Endothelial cell of hepatic sinusoid (primary cell): Measurements from ENCODE around the gene SSUH2.
"Not testable (repeated sequence)": the region's sequence is repeated elsewhere in the genome, so short reads cannot be mapped to it uniquely, and the experiment has no call there.

Source experiments
- in situ Hi-C: cut with HindIII; loops from 2 replicates; pipeline ENCODE4 v1.10.0; 2017; ENCODE audit warnings: low sequenced_read_pairs

SSUH2 gene, protein sequence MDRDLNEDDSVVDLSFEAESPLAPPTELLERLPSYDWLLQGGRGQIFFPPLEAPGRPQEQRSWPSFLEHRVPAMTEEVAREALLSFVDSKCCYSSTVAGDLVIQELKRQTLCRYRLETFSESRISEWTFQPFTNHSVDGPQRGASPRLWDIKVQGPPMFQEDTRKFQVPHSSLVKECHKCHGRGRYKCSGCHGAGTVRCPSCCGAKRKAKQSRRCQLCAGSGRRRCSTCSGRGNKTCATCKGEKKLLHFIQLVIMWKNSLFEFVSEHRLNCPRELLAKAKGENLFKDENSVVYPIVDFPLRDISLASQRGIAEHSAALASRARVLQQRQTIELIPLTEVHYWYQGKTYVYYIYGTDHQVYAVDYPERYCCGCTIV

GRCh38 chr3:8644748-8645390, at the start of gene SSUH2:
TSS of gene SSUH2 (minus strand) at chr3:8644798. CDS start at chr3:8644758, 40 bp downstream.
- in situ Hi-C loops: loop anchor here (25.0 kb wide), 1 partner anchor 92 kb away; the partner anchor contains the start of gene CAV3

GRCh38 chr3:8691295-8691694, 46.7 kb upstream of the SSUH2 start:
- in situ Hi-C loops: not testable (repeated sequence)

GRCh38 chr3:8684992-8685391, 40.4 kb upstream of the SSUH2 start:
- in situ Hi-C loops: not testable (repeated sequence)

DNA sequence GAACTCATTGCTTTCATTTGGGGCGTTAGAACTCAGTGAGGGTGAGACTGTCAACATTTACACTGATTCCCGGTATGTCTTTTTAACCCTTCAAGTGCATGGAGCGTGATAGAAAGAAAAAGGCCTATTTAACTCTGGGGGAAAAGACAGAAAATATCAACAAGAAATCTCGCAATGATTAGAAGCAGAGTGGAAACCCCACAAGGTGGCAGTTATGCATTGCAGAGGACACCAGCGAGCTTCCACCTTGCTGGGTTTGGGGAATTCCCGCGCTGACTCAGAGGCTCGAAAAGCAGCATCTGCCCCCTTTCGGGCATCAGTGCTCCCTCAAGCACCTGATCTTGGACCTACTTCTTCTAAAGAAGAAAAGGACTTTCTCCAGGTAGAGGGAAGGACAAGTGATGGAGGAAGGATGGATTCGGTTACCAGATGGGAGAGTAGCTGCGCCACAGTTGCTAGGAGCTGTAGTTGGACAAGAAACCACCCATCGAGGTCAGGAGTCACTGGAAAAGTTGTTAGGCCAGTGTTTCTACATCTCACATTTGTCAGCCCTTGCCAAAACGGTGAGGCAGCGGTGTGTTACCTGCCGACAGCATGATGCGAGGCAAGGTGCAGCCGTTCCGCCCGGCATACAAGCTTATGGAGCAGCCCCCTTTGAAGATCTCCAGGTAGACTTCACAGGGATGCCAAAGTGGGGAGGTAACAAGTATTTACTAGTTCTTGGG, 38.4 kb upstream of the SSUH2 start:
- in situ Hi-C loops: not testable (repeated sequence)

GRCh38 chr3:8681881-8682538, 37.4 kb upstream of the SSUH2 start:
- in situ Hi-C loops: not testable (repeated sequence)

DNA sequence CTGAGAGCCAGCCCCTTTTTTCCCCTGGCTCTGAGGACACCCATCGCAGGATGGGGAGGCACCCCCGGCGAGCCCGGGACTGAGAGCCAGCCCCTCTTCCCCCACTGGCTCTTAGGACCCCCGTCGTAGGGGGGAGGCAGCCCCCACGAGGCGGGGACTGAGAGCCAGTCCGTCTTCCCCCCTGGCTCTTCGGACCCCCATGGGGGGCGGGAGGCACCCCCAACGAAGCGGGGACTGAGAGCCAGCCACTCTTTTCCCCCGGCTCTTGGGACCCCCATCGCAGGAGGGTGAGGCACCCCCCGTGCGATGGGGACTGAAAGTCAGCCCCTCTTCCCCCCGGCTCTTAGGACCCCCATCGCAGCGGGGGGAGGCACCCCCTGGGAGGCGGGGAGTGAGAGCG, 36.8 kb upstream of the SSUH2 start:
- in situ Hi-C loops: no loop called here

- in situ Hi-C loops: not testable (repeated sequence)
Measured at GRCh38 chr3:8679817-8680553, 35.4 kb upstream of the SSUH2 start.

- in situ Hi-C loops: no loop called here
Measured at GRCh38 chr3:8678751-8679150, 34.2 kb upstream of the SSUH2 start.

DNA sequence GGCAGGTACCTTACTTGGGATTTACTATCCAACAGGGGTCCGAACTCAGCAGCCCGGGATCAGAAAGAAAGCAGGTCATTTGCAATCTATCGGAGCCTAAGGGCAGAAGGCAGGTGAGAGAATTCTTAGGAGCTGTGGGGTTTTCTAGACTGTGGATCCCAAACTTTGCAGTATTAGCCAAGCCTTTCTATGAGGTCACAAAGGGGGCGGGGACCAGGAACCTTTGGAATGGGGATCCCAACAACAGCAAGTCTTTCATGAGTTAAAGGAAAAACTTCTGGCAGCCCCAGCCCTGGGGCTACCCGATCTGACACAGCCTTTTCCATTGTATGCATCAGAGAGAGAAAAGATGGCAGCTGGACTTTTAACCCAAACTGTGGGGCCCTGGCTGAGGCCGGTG, 32.7 kb upstream of the SSUH2 start:
- in situ Hi-C loops: not testable (repeated sequence)

- in situ Hi-C loops: not testable (repeated sequence)
Measured at GRCh38 chr3:8675591-8675990, 31.0 kb upstream of the SSUH2 start.

DNA sequence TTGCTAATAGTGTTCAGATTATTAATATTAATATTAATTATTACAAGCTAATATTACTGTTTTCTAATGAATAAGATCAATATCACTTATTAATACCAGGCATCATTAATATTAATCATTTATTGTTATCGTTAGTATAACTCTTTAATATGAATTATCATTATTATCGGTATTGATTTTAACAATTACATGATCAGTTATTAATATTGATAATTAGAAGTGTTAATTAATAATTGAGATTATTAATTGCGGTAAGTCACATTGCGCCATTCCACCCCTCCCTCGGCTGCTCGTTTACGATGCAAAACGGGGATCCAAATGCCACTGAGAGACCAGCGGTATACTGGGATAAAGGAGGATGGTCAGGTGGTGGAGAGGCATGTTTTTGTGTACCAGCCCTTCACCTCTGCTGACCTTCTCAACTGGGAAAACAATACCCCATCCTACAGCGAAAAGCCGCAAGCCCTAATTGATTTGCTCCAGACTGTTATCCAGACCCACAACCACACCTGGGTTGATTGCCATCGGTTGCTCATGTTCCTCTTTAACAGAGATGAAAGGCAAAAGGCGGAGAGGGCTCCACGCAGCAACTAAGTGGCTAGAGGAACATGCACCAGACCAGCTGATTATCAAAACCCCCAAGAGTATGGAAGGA, 28.6 kb upstream of the SSUH2 start:
- in situ Hi-C loops: no loop called here

DNA sequence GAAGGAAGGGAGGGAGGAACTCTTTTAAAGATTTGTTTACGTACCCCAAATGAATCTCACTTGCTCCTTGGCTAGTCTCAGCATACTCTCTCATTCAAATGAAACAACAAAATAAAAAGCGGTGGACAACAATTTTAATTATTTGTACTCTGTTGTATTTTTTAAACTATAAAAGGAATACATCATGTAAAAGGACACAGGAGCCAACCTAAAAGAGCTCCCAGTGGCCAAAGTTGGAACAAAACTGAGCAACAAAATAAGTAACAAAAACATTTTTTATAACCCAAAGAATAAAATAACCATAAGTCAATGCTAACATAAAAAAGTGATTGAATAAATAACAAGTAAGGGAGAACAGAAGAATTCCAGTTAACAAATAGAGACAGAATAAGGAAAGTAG, 24.4 kb upstream of the SSUH2 start:
- in situ Hi-C loops: no loop called here

DNA sequence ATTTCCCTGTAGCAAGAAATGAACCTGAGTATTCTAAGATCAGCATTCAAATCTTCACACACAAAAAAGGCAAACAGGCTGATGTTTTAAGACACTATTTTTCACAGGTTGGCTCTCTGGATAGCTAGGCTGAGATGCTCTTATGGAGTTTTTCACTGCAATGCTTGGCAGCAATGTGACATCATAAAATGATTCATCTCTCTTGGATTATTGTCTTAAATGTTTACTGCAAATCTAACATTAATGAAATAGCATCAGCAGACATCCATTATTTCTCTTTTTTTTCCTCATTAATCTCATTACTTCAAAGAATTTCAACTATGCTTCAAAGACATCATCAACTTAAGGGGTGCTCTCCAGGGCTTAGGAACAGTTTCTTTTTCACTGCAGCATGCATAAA, 23.6 kb upstream of the SSUH2 start:
- in situ Hi-C loops: no loop called here

DNA sequence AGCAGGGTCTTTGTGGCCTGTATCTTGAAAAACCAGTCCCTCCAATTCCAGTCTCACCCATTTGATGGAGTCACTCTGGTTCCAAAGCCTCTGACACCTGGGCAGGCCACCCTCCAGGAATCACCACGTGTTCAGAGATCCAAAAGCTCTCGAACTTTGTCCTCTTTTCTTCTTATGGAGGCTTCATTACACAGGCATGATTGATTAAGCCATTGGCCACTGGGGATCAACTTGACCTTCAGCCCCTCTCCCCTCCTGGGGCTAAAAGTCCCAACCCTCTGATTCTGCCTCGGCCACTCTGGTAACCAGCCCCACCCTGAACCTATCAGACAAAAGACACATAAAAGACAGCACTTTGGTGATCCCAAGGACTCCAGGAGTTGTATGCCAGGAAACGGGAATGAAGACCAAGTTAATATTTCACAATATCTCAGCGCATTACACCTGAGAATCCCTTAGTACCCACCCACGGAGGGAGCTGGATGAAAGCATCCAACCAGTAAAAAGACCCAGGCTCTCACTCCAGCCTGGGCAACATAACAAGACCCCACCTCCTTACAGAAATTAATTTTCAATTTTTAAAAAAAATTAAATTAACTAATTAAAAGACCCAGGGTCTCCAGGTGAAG, 23.0 kb upstream of the SSUH2 start:
- in situ Hi-C loops: no loop called here

DNA sequence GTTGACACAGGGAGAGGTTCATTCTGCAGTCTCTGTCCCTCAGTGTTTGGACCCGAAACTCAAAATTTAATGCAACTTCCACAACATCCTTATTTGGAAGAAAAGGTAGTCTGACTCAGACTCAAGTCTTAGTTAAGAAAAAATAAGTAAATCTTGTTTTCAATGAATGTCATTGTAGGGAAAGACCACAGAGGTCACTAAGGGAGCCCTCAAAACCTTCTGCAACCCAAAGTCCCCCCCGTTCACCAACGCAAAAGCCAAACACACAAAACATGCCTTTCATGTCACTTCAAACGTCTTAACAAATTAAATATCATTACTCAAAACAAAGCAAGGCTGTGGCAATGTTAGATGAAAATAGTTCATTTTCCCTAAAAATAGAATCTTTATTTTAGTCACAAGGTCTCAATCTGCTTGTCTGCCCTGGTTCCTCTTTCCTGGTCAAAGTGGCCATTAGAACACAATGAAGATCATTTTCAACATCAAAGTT, 20.9 kb upstream of the SSUH2 start:
- in situ Hi-C loops: no loop called here

DNA sequence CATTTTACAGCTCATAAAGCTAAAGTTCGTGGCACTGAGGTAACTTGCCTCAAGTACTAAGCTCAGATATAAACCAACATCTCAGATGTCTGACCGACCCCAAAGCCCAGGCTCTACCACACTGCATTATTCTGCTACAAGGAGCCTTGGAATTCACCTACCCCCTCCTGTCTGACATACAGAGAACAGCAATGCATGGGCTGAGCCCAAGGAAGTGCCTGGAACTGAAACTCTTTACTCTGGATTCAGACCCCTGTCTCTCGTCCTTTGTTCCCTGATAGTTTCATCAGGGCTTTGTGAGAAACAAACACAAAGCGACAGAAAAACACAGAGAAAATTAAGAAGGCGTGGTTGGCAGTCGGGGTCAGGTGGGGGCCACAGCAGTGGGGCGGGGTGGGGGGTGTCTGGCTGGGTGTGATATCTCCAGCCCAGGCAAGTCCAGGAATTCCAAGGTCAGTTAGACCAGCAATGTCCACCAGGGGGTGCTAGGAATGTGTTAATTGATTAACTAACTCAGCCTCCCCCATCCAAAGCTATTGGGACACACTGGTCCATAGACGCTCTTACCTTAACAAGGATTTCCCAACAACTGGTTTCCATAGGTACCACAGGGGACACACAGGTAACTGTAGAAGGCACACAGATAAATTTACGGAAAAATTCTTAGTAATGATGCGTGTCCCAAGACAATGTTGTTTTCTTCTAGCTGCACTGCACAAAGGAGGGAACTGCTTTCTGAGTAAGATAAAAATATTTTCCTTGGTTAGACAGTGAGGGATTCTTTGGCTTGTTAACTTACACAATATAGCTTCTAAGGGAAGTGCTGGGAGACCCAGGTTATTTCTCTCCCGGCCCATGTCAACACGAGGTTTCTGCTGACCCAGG, 18.8 kb upstream of the SSUH2 start:
- in situ Hi-C loops: no loop called here

DNA sequence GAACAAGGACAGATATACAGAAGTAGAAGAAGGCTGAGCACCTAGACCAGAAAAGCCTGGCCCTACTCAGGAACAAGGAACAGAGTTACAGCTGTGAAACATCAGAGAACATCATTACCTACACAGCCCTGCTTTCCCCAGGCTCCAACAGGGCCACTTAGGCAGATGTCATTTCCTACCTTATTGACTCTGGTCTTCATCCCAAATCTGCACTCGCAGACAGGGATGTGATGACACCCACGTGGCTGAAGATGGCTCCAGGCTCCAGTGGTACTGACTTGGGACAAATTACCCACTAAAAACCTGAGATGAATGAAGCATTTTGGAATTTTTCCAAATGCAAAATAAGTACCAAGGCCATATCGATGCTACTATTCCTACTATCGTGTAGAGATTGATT, 18.0 kb upstream of the SSUH2 start:
- in situ Hi-C loops: no loop called here
